NK-92 (cell line): ENCODE results near the gene CDHR2.

Experiments
- DNase-seq: peaks from one replicate; lab custom pipeline; 2025; ENCODE audit not compliant: unreplicated experiment; lab: John Stamatoyannopoulos, UW

Gene CDHR2

DNA sequence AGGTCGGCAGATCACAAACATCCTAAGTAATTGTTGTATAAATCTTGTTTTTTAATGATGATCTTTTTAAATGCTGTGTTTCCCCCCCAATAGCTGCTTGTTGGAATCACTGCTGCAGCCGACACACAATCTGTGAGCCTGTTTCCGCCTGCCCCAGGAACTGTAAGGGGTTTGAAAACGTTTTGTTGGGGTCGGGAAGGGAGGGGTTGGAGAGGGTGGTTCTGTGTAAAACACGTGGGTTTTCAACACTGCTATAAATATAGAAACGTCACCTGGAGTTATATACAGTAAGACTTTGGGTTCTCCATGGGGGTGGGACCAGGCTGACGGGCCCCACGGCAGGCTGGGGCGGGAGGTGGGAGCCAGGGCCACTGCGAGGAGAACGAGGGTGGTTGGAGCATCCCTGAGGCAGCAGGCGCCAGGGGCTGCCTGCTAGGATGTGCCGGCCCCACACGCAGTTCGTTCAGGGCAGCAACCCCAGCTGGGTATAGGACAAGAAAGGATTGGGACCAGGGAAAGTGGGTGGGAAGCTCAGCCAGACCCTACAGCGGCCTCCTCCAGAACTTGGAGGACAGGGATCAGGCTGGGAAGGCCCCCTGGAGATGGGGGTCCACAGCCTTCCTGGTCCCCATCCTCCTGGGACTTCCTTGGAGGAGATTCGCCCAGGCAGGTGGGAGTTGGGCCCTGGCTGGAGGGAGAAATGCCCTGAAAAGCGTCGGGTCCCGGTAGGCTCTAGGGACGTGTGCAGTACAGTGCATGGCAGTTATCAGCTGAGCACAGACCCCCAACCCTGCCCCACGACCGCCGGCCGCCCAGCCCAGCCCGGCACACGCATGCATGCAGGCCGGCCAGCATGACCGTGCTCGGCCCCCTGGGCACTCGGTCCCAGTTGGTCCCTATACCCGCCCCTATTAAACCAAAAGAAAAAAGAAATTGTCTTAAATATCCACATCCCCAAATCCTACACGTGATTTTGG is 21.6 kb upstream of the CDHR2 start:
- no peak for DNase-seq

DNA sequence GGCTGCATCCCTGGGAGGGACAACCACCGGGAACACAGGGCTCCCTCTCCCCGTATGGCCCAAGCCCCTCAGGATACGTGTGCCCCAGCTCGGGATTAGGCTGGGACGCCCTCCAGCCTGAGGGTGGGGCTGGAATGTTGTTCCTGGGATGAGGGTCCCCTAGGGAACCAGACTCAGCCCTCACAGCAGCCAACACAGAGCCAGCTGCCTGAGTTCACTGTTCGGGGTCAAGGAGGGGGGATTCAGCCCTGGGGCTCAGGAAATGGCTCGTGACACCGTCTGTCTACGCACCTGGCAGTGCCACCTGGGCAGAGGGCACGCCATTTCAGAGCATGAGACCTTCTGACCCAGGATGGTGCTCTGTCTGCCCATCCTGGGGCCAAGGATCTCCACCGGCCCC is 20.8 kb upstream of the CDHR2 start:
- no peak for DNase-seq

DNA sequence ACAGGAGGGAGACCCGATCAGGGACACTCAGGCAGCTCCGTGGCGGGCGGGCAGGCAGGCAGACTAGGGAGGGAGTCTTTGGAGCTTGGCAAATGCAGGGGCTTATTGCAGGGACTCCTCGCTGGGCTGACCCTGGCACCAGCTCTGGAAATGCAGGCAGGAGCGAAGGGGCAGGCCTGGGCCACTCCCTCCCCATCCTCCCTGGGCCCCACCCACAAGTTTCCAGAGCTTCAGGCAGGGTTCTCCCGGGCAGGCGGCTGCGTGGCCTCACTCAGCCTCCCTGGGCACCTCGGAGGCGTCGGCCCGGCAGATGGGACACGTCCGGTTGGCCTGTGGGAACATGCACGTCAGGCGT is 20.4 kb upstream of the CDHR2 start:
- no peak for DNase-seq

DNA sequence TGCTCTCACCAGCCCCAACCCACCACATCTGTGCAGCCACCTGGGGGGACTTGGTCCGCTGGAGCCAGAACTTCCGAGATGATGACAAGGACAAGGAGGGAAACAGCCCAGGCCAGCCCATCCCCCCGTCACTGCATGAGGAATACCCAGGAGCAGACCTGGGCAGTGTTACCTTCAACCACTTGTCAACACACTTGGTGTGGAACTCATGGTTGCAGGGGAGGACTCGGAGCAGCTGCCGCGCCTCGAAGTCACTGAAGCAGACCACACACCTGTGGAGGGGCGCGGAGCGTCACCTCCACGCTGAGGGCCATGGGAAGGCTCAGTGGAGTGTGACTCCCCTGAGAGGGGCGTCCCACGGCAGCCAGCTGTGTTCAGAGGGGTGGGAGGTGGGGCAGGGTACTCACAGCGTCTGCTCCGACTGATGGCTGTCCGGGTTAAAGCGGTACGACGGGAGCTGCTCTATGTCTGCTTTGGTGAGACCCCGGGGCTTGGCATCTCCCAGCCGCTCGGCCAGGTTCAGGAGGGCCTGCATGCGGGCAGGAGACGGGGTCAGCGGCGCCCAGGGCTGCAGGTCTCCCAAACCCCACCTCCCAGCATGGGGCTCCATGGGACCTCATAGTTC is 19.9 kb upstream of the CDHR2 start:
- DNase-seq, result no peak

DNA sequence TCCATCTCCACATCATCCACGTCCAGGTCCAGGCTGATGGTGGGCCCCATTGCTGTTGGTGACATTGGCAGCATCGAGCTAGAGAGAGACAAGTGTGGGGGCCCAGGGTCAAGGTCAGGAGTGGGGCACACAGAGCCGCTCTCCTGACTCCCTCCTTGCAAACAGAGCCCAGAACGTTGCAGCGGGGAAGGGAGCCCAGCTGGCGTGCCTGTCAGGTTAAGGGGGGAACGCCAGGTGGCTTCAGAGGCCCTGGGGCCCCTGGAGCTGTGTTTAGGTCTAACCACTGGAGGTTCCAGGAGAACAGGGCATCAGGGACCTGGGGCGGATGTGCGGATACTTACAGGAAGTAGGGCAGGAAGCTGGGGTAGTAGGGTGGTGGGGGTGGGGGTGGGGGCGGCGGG is 19.4 kb upstream of the CDHR2 start:
- no peak for DNase-seq

DNA sequence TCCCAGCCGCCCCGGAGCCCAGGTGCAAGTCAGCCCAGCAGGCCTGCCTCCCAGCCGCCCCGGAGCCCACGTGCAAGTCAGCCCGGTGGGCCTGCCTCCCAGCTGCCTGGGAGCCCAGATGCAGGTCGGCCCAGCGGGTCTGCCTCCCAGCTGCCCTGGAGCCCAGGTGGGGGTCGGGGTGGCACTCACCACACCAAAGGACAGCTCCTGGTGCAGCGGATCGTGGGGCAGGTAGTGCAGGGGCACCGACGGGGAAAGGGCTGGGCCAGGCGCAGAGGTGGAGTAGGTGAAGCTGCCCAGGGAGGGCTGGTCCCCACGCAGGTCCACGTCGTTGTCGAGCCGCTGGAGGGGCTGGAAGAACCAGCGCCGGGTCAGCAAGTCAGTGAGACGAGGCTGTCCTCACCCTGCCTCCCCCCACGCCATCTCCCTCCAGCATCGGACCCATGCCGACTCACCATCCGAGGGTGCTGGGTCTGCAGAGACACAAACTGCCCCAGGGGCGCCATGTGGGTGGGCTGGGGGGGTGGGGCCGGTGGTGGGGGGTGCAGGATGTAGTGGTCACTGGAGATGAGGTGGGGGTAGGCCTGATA is 18.7 kb upstream of the CDHR2 start:
- no peak for DNase-seq

DNA sequence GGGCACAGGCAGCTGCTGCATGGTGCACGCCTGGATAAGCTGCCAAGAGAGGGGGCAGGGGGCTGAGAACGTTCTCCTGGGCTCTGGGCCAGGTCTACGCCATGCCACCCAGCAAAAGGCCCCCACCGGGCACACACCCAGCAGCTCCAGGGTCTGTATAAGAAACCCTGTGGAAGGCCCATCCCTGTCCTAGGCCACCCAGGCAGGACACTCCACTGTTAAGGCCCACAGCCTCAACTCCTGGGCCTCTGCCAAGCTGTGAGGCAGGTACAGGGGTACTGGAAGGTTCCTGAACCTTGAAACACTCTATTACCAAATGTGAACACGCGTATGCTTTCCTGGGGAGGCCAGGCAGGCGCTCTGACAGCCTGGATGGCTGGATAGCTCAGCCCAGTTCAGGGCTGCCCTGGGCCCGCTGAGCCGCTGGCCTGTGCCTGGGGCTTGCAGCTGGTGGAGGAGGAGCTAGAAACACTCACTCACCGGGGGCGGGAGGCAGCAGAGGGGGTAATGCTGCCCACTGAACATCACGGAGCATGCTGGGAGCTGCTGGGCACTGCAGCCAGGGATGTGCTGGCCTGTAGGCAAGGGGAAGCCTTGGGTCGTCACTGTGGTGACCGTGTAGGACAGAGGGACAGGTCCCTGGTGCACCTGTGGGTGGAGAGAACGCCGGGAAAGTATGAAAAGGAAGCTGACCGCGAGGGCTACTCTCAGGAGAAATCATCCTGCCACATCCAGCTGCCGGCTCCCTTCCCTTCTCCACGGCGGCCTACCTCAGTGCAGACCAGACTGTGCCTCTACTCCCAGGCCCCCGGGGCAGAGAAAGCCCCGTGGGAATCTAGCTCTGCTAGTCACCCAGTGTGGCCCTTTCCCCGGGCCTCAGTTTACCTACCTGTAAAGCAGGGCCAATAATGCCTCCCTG is 17.9 kb upstream of the CDHR2 start:
- DNase-seq, result no peak

DNA sequence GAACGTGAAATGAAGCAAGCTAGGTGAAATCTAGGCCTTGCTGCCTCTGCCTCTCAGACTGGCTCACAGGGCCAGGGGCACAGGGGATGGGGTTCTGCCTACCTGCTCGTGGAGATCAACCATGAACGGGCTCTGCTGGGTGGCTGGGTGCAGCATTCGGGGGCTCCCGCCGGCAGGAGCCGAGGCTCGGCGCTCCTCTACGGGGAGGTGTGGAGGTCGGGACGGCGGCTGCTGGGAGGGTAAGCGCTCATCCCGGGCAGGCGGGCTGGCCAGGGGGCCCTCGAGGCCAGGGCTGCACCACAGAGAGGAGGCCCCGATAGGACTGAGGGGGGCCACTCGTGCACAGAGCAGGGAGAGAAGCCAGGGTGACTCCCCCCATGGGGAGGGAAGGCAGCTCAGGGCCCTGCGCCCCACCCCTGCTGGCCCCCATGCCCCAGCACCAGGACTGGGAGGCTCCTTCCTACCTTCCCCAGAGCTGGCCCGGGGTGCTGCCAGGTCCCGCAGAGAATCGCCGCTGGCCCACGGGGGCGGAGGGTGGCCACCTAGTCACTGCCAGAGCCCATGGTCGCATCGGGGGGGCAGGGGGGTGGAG is 17.1 kb upstream of the CDHR2 start:
- DNase-seq, result no peak

DNA sequence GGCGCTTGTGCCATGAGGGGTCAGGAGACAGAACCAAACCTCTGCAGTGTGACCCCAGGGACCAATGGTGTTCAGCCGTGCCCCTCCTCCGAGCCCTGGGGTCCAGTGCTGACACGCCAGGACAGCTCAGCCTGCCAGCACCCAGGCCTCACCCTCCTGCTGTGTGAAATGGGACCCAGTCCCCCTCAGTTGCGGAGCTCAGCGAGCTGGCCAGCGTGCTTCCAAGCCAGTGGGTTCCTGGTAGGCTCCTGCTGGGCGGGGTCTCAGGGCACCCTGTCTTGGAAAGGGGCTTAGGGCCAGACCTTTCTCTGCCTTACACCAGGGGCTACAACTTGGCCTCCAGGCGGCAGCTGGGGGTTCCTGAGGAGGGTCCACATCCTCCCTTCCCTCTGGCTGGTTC is 16.3 kb upstream of the CDHR2 start:
- DNase-seq, result no peak

DNA sequence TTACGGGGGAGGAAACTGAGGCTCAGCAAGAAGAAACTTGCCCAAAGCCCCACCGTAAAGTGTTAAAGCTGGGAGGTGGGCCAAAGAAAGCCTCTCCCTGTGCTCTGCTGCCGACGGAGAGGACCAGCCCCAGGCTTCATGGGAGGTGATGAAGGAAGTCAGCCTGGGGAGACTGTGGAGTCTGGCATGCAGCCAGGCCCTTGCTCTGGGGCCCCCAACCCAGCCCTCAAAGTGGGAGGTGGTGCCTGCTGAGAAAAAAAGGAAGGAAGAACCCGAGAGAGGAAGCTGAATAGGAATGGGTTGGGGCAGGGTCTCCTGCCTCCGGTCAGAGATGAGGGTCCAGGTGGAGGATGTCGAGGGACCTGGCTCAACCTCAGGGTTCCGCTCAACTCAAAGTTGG is 15.8 kb upstream of the CDHR2 start:
- DNase-seq, result no peak

DNA sequence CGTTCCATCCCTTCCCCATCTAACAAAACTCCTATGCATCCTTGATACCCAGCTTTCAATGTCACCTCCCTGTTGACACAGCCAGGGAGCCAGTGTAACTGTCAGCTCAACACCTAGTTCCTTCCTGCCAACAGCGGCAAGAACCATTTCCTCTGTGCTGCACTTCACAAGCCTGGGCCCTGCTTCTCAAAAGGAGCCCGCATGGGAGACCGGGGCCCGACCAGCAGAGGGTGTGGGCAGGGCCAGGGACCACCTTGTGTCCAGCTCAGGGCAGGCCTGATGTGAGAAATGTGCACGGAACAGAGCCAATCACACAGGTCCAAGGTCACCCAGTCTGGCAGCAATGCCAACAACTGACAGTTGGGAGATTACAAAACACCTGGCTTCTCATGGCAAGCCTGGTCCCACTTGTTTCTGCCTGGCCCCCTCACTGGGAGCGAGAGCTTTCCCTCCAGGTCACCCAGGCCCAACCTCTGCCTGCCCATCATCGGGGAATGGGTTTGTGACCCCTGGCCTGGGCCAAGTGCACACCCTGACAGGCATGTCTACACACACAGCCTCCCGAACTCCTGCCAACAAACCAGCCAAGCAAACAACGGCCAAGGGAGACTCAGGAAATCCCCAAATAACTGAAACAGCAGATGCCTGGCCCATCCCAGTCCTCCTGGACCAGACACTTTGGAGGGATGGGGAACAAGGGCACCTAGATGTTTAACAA is 15.1 kb upstream of the CDHR2 start:
- no peak for DNase-seq

DNA sequence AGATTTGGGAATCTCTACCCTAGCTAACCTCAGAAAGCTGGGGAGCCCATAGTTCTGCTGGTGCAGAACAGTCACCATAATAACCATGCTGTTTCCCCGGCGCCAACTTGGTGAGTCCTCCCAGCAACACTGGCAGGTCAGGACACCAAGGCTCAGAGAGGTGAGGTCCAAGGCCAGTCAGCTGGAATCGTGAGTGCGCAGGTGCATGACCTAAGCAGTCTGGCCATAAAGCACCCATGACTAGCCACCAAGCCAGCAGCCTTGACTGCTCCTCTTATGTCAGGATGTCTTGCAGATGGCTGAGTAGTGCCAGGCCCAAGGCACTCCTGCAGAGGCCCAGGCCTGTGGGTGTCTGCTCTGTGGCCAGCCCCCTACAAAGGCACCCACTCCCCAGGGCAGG is 14.5 kb upstream of the CDHR2 start:
- DNase-seq, result no peak

DNA sequence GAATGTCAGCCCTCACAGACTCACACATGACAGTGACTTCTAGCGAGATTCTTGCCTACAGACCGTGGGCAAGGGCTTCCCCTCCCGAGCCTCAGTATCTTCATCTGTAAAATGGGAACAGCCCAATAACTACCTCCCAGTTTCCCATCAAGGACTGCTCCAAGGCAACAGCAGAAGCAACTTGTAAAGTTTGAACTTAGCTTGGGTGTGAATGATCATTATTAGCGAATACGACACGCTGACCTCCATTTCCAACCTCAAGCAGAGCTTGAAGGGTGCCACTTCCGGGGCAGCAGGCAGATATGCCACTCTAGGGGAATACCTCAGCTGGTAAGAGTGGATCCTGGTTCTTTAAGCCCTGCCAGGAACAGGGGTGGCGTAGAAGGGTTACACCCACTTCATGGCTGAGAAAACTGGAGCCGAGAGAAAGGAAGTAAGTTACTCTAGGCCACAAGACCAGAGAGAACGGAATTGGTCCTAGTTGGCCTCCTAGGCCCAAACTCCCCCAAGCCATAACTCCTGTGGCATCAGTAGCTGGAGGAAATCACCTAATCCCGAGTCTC is 14.0 kb upstream of the CDHR2 start:
- no peak for DNase-seq

DNA sequence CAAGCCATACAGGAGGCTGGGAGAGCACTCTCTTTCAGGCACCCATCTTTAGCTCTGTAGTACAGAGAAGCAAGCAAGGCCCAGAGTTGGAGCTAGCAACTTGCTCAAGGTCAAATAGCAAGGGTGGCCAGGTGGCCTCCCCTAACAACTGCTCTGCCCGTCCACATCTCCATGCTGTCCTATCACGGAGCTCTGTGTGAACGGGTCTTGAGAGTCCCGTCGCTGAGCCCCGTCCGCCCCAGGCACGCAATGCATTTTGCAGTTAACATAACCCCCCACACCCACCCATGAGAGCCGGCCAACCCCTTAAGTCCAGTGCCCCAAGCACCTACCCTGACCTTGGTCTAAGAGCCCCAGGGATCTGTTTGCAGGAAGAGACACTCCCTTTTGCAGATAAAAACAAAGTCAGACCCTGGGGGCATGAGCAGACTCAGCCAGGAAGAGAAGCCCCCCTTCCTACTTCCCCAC is 13.4 kb upstream of the CDHR2 start:
- DNase-seq, result no peak

DNA sequence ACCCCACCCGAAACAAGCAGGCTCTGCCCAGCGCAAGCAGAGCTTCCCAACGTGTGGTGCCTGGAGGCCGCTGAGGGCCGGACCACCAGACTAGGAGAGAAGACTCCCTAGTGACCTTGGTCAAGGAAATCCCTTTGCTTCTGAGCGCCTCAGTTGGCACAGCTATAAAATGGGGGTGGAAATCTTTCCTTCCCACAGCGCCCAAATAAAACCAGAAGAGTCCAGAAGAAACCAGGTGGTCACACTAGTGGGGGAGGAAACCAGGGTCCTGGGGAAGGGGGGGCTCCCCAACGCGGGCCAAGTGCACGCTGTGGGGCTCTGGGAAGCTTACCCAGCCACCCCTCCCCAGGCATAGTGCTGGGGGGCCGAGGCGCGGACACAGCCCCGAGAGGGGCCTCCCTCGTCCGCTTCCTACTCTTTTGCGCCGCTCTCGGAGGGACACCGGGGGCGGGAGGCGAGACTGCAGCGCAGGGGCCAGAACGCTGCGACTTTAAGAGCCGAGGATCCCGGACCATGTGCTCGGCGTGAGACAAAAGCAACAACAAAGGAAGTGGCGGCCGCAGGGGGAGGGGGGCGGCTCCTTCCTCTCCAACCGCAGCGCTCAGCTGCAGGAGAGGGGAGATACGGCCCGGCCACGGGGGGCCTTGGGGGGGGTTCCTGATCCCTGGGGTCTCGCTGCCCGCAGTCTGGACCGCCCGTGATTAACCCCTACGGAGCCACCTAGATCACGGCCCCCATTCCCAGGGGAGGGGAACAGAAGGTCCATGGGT is 12.8 kb upstream of the CDHR2 start:
- no peak for DNase-seq

DNA sequence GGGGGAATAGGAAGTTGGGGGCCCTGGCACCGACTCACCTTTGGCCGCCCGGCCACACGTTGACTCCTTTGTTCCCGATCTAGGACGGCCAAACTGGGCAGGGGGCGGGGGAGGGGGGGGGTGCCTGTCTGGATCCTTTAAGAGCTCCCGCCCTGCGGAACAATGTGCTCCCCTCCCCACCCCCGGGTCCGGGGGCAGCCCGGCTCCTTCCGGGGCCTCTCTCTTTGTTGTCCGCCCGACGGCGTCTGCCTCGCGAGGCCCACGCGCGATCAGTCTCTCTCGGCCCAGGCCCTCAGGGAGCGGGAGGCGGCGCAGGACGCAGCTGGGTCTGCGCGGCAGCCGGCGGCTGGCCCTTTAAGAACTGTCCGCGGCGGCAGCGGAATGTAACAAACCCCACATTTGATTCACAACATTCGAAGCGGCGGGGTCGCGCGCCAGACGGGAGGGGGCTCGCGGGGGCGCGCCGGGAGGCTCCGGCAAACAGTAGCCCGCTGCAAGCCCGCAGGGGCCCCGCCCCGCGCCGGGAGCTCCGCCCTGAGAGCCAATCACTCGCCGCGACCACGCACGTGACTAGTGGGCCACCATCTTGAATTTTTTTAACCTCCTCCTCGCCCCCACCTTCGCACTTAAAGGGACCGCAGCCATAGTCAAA is 12.1 kb upstream of the CDHR2 start, which contains the start of gene RNF44:
RNF44 (minus strand) TSS at position 501 of the 652 bp plus-strand sequence. CDS start 4,930 bp downstream, outside the sequence.
- peak; percentile 83 for DNase-seq

DNA sequence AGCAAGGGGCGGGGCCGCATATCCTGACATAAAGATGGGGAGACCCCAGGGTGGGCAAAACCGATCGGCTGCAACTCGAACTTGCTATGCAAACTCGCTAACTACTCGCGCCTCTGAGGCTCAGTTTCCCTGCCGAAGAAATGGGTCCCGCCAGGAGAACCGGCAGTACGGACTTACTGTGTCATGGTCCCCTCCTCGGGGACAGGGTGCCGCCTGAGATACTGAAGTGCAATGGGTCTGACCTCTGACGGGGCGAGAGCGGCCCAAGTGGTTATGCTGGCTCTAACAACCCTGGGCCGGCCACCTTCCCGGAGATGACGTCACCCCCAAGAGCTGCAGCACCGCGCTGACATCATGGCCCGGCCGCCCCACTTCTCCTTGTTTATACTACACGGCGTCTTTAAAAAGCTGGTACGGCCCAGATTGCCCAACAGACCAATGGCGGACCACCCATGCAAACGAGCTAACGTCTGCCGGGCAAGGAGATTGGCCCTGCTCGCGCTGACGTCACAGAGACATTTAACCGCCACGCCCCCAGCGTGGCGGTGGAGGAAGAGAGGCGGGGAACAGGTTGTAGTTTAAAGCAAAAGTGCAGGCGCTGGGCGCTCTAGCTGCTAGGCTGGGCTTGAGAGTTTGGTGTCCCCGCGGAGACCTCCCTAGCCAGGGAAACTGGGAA is 11.4 kb upstream of the CDHR2 start:
- peak; percentile 94 for DNase-seq
